Activated CD4-positive, alpha-beta memory T cell treated with anti-CD3 and anti-CD28 coated beads, Interleukin-2, amount 10 ng/mL, durations not matched to agents 7 days and 5 days (primary cell): Measurements from ENCODE around the gene VSIR. TPM values are rescaled to one million over a fixed set of nuclear protein-coding genes. Genes with fewer than 3 reads are reported as not detected.

Experiments
- CTCF ChIA-PET: fragments of 350-600 bp; sonication (Branson Sonifier 250); formaldehyde crosslinking; loops from one replicate; lab custom pipeline; 2021; ENCODE audit warnings: antibody characterized with exemption, inconsistent platforms; lab: Charles Lee
- POLR2A ChIA-PET: fragments of 350-600 bp; sonication (Branson Sonifier 250); formaldehyde crosslinking; loops from one replicate; lab custom pipeline; 2021; ENCODE audit warnings: antibody characterized with exemption; lab: Charles Lee
- DNase-seq: peaks from one replicate; pipeline ENCODE4 v3.0.0-alpha.2; 2020
- H3K27ac Mint-ChIP-seq: one replicate; pipeline ENCODE4 v1.8.0; 2021; ENCODE audit warnings: mild to moderate bottlenecking, mixed read lengths
- H3K27me3 Mint-ChIP-seq: one replicate; pipeline ENCODE4 v1.8.0; 2021; ENCODE audit warnings: mixed read lengths
- H3K36me3 Mint-ChIP-seq: one replicate; pipeline ENCODE4 v1.8.0; 2021; ENCODE audit warnings: low read depth, mixed read lengths
- H3K4me1 Mint-ChIP-seq: one replicate; pipeline ENCODE4 v1.8.0; 2021; ENCODE audit warnings: mixed read lengths
- H3K4me3 Mint-ChIP-seq: one replicate; pipeline ENCODE4 v1.8.0; 2021; ENCODE audit warnings: mild to moderate bottlenecking, mixed read lengths
- H3K9me3 Mint-ChIP-seq: one replicate; pipeline ENCODE4 v1.8.0; 2021; ENCODE audit warnings: mixed read lengths
- total RNA-seq, 2 experiments: library from RNA; stranded (reverse); gene quantifications; one replicate each; pipeline ENCODE4 v1.2.3, GENCODE V29; 2021

Gene VSIR
- total RNA-seq, 2 experiments from 2014 or later, result 109 TPM

DNA sequence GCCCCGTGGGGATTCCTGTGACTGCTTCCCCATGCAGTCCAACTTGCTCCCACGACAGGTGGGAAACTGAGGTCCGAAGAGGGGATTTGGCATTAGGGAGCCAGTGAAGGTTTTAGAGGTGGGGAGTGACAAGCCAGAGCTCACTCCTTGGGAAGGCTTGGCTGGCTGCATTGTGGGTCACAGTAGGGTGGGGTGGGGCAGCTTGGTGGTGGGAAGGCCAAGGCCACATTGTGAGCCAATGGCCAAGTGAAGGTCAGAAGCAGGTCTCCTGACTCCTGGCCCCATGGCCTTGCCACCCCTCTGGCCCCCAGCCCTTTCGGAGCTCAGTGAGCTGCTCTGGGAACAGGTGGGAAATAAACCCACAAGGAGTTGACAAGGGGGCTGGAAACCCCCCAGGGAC lies 56.3 kb downstream of the VSIR start:
- DNase-seq, result no peak
- Mint-ChIP-seq H3K9me3 (no peaks in the 10 kb centered on the region), H3K4me3 (no peak overlapping the region), H3K4me1 (peaks cover 43% of the 10 kb centered on the region), H3K27ac (no peak overlapping the region), H3K36me3 (no peaks in the 10 kb centered on the region), H3K27me3 (no peaks in the 10 kb centered on the region)
- ChIA-PET POLR2A (interaction anchor here (0.7 to 2.1 kb wide), 5 partner anchors 9 to 96 kb away, joined by 3 to 5 read pairs (median 3); no protein-coding TSS in a partner anchor), CTCF (interaction anchor here (1.0 to 1.6 kb wide), 3 partner anchors 9 to 56 kb away, joined by 3 to 10 read pairs (median 3); partner anchors contain the start of gene VSIR)

DNA sequence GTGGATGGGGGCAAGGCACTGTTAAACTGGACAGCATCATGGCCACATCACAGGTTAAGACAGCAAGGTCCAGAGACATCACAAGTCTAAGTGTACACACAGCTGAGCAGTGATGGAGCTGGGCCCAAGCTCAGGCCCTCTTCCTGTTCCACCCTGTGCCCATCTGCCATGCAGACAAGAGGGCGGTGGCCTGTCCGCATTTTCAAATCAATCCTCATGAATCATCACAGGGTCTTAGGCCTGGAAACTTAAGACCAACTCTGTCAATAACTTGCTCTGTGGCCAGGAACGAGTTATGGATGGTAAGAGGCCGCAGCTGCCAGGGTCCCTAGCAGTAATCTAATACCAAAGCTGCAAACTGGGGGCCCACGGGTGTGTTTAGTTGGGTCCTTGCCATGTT lies 56.9 kb downstream of the VSIR start:
- Mint-ChIP-seq H3K36me3 (no peaks in the 10 kb centered on the region), H3K27me3 (no peaks in the 10 kb centered on the region), H3K4me1 (peaks cover 47% of the 10 kb centered on the region), H3K27ac (no peak overlapping the region), H3K4me3 (no peak overlapping the region), H3K9me3 (no peaks in the 10 kb centered on the region)
- ChIA-PET CTCF (interaction anchor here (1.6 to 1.9 kb wide), 2 partner anchors 8 to 10 kb away, joined by 5 to 10 read pairs; no protein-coding TSS in a partner anchor), POLR2A (interaction anchor here (1.0 to 2.1 kb wide), 5 partner anchors 9 to 32 kb away, joined by 3 to 5 read pairs (median 3); no protein-coding TSS in a partner anchor)
- no peak for DNase-seq

DNA sequence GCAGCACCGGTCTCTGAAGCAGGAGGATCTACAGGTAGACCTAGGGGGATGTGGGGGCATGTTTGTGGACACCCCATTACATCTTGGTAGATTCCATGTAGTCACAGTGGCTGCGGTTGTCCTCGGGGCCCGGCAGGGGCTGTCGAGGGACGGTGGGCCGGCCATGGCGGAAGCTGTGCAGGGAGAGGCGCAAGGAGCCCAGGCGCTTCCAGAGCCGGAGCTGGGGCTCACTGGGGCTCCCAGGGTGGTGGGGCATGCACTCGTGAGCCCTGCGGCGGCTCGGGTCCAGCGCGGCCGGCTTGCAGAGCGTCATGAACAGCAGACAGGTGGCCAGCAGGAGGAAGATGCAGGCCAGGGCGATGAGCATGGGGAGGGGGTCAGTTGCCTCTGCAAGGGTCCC lies 57.5 kb downstream of the VSIR start:
- Mint-ChIP-seq H3K9me3 (no peaks in the 10 kb centered on the region), H3K4me3 (no peak overlapping the region), H3K27ac (no peak overlapping the region), H3K4me1 (peaks cover 47% of the 10 kb centered on the region), H3K27me3 (no peaks in the 10 kb centered on the region), H3K36me3 (no peaks in the 10 kb centered on the region)
- DNase-seq, result no peak
- POLR2A ChIA-PET, result interaction anchor here (1.0 to 2.1 kb wide), 4 partner anchors 10 to 27 kb away, joined by 3 to 5 read pairs (median 3); no protein-coding TSS in a partner anchor
- CTCF ChIA-PET, result interaction anchor here (1.5 to 1.9 kb wide), 2 partner anchors 10 to 21 kb away, joined by 5 read pairs; no protein-coding TSS in a partner anchor

DNA sequence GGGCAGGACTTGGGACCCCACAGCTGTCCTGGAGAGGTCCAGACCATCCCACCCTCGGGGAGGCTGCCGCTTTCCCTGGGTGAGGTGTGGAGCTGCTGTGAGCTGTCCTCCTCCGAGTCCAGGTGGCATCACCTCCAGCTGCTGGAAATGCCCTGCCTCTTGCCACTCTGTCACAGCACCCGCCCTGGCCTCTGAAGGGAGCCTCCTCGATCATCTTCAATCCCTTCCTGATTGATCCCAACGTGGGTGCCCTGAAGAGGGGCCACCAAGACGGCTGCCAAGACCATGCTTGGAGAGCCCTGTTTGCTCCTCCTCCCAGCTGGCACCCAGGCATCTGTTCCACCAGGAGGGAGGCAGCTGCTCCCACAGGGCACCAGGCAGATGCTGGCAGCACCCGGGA lies 58.3 kb downstream of the VSIR start:
- peaks cover 47% of the 10 kb centered on the region for H3K4me1 Mint-ChIP-seq
- no peaks in the 10 kb centered on the region for H3K36me3 Mint-ChIP-seq
- POLR2A ChIA-PET, result interaction anchor here (0.8 to 4.3 kb wide), 9 partner anchors 9 to 33 kb away, joined by 3 to 47 read pairs (median 5); no protein-coding TSS in a partner anchor
- no peaks in the 10 kb centered on the region for H3K9me3 Mint-ChIP-seq
- no peak for DNase-seq
- H3K27ac Mint-ChIP-seq, result peak overlapping the region; percentile 34
- CTCF ChIA-PET, result interaction anchor here (1.0 to 3.2 kb wide), 7 partner anchors 9 to 59 kb away, joined by 3 to 15 read pairs (median 5); partner anchors contain the start of gene VSIR
- H3K27me3 Mint-ChIP-seq, result no peaks in the 10 kb centered on the region
- H3K4me3 Mint-ChIP-seq, result no peak overlapping the region

DNA sequence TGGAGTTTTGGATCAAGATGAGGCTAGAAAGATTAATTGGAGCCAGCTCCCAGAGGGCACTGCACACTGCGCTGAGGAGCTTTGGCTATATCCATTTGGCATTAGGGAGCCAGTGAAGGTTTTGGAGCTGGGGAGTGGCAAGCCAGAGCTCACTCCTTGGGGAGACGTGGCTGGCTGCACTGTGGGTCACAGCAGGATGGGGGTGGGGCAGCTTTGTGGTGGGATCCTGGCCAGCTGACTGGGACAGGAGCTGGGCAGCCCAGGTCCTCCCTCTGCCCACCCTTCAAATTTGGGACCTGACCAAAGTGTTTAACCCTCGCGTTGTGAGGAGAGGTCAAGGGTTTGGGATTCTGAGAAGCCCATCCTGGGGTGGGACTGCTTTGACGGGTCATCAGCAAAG lies 58.7 kb downstream of the VSIR start:
- no peaks in the 10 kb centered on the region for H3K9me3 Mint-ChIP-seq
- no peak for DNase-seq
- ChIA-PET POLR2A (interaction anchor here (0.8 to 4.3 kb wide), 8 partner anchors 9 to 53 kb away, joined by 3 to 47 read pairs (median 8); no protein-coding TSS in a partner anchor), CTCF (interaction anchor here (1.0 to 3.2 kb wide), 7 partner anchors 9 to 59 kb away, joined by 3 to 15 read pairs (median 5); partner anchors contain the start of gene VSIR)
- H3K27me3 Mint-ChIP-seq, result no peaks in the 10 kb centered on the region
- H3K4me1 Mint-ChIP-seq, result peaks cover 49% of the 10 kb centered on the region
- peak overlapping the region; percentile 54 for H3K4me3 Mint-ChIP-seq
- H3K36me3 Mint-ChIP-seq, result no peaks in the 10 kb centered on the region
- H3K27ac Mint-ChIP-seq, result peak overlapping the region; percentile 92

DNA sequence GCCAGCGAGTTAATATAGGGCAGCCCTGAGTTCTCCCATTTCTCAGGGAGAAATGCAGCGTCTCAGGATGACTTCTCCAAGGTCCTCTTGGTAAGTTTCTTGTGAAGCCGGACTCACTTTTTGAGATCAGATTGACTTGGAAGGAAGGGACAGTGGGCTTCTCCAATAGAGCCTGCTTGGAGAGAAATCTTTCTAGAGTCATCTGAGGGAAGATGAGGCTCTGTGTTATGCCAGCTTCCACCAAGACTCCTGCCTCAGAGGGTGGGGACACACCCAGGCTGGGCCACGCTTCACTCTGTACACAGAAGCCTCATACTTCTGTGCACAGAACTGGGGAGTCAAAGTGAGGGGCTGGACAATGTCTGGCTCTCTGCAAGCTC lies 59.3 kb downstream of the VSIR start:
- ChIA-PET POLR2A (interaction anchor here (0.6 to 4.3 kb wide), 8 partner anchors 10 to 60 kb away, joined by 3 to 47 read pairs (median 8); no protein-coding TSS in a partner anchor), CTCF (interaction anchor here (1.3 to 3.2 kb wide), 8 partner anchors 12 to 399 kb away, joined by 3 to 15 read pairs (median 6); partner anchors contain the start of gene VSIR)
- peaks cover 53% of the 10 kb centered on the region for H3K4me1 Mint-ChIP-seq
- no peaks in the 10 kb centered on the region for H3K27me3 Mint-ChIP-seq
- DNase-seq, result no peak
- no peaks in the 10 kb centered on the region for H3K36me3 Mint-ChIP-seq
- no peaks in the 10 kb centered on the region for H3K9me3 Mint-ChIP-seq
- H3K27ac Mint-ChIP-seq, result peak overlapping the region; percentile 92
- H3K4me3 Mint-ChIP-seq, result peak overlapping the region; percentile 54

DNA sequence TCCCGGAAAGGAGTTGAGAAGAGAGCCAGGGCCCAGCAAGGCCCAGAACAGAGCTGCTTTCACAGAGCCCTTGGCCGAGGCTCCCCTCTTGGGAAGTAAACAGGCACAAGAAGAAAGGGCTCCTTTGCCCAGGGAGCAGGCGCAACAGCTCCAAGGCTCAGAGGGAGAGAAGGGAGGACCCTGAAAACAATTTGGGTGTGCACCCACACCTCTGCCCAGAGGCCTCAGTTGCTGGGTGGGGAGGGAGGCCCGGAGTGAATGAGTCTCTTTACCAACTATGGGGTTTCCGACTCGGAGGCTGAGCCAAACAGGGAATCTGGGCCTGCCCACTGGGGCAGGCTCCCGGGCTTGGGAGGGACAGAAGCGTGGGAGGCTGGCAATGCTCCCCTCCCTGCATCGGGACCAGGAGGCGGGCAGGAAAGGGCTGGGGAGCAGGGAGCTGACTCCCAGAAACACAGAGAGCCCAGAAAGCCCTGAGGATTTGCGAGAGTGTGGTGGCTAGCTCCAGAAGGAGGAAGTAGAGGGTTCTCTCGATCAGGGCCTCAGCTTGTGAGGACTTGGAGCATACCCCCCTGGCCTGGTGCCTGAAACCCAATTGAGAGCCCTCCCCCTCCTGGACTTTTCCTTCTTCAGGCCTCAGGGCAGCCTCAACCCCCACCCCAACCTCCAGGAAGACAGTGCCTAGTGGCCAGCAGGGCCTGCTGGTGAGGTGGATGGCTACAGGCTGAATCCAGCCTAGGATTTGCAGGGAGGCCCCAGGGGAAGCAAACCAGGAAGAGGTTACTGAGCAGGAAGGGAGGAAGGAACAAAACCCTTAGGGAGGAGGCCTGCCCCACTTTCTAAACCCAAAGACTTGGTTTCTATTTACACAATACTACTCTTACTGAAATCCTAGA lies 59.9 kb downstream of the VSIR start:
- peak overlapping the region; percentile 92 for H3K27ac Mint-ChIP-seq
- no peaks in the 10 kb centered on the region for H3K9me3 Mint-ChIP-seq
- peak overlapping the region; percentile 66 for H3K4me3 Mint-ChIP-seq
- no peaks in the 10 kb centered on the region for H3K27me3 Mint-ChIP-seq
- peaks cover 54% of the 10 kb centered on the region for H3K4me1 Mint-ChIP-seq
- ChIA-PET POLR2A (interaction anchor here (0.6 to 4.3 kb wide), 13 partner anchors 14 to 337 kb away, joined by 3 to 47 read pairs (median 7); partner anchors contain the start of gene VSIR), CTCF (interaction anchor here (1.1 to 8.3 kb wide), 10 partner anchors 11 to 398 kb away, joined by 3 to 160 read pairs (median 4); partner anchors contain the start of gene VSIR)
- H3K36me3 Mint-ChIP-seq, result no peaks in the 10 kb centered on the region
- DNase-seq, result peak; percentile 52

DNA sequence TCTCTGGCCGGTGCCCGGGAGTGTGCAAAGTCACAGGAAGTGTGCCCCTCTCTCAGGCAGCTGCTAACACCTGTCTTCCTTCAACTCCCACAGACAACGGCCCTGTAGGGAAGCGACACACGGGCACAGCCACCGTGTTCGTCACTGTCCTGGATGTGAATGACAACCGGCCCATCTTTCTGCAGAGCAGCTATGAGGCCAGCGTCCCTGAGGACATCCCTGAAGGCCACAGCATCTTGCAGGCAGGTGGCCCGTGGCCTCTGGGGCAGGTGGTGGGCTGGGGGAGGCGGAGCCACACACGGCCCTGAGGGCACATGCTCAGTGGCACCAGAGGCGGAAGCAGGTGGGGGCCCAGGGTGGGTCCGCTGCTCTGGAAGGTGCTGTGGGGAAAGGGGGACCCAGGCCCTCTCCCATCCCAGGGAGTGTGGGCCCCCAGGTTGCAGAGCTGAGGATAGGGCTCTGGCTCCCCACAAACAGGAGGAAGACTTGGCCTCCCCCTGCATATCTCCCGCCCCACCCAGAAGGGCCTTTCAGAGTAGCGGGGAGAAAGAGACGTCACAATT lies 60.7 kb downstream of the VSIR start:
- Mint-ChIP-seq H3K4me1 (peaks cover 60% of the 10 kb centered on the region), H3K9me3 (no peaks in the 10 kb centered on the region), H3K27ac (peak overlapping the region; percentile 92), H3K27me3 (no peaks in the 10 kb centered on the region), H3K4me3 (peak overlapping the region; percentile 66), H3K36me3 (no peaks in the 10 kb centered on the region)
- POLR2A ChIA-PET, result interaction anchor here (0.6 to 4.3 kb wide), 12 partner anchors 11 to 336 kb away, joined by 3 to 47 read pairs (median 7); partner anchors contain the start of gene VSIR
- no peak for DNase-seq
- CTCF ChIA-PET, result interaction anchor here (1.1 to 8.3 kb wide), 10 partner anchors 11 to 398 kb away, joined by 3 to 160 read pairs (median 4); partner anchors contain the start of gene VSIR

DNA sequence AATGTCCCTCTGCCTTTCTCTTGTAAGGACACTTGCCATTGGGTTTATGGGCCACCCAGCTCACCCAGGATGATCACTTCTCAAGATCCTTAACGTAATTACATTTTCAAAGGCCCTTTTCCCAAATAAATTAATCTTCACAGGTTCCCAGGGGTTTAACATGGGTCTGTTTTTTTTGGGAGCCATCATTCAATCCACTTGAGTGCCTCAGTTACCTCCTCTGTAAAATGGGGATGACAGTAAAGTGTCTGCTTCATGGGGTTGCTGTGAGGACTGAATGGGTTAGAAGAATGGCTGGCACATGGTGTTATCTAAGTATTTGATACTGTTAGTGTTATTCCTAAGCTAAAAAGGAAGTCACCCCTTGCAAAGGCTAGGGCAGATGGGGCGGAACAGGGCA lies 61.1 kb downstream of the VSIR start:
- H3K36me3 Mint-ChIP-seq, result no peaks in the 10 kb centered on the region
- peak overlapping the region; percentile 92 for H3K27ac Mint-ChIP-seq
- CTCF ChIA-PET, result interaction anchor here (1.2 to 8.3 kb wide), 7 partner anchors 12 to 331 kb away, joined by 3 to 160 read pairs (median 7); partner anchors contain the start of gene VSIR
- H3K4me3 Mint-ChIP-seq, result no peak overlapping the region
- H3K4me1 Mint-ChIP-seq, result peaks cover 62% of the 10 kb centered on the region
- no peak for DNase-seq
- POLR2A ChIA-PET, result interaction anchor here (0.6 to 4.3 kb wide), 9 partner anchors 11 to 336 kb away, joined by 3 to 47 read pairs (median 7); partner anchors contain the start of gene VSIR
- H3K9me3 Mint-ChIP-seq, result no peaks in the 10 kb centered on the region
- H3K27me3 Mint-ChIP-seq, result no peaks in the 10 kb centered on the region

DNA sequence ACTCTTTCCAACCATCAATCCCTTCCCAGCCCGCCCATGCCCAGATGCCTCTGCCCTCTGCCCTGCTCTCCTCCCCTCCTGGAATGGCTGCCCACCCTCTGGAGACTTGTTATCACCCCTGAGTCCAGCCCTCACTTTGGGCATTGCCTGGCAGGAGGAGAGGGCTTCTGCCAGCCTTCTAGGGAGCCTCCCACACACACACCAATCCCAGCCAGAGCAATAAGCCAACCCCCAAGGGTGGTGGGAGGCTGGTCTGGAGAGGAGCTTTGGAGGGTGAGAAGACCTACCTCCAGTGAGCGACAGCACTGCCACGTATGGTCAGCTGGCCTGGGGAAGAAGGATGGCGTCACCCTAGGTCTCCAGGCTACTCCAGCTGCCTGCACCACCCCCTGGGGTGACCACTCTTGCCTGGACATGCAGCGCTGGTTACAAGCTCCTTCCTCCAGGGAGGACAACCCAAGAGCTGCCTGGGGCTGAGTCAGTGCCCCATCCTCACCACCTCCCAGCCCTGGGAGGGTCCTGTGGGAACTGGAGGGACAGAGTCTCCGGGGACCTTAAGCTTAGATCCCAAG lies 62.2 kb downstream of the VSIR start:
- Mint-ChIP-seq H3K36me3 (no peaks in the 10 kb centered on the region), H3K4me3 (no peak overlapping the region), H3K27me3 (no peaks in the 10 kb centered on the region), H3K9me3 (no peaks in the 10 kb centered on the region), H3K4me1 (peaks cover 59% of the 10 kb centered on the region), H3K27ac (no peak overlapping the region)
- ChIA-PET POLR2A (interaction anchor here (0.6 to 4.3 kb wide), 4 partner anchors 10 to 46 kb away, joined by 4 to 47 read pairs (median 4); no protein-coding TSS in a partner anchor), CTCF (interaction anchor here (0.5 to 8.3 kb wide), 7 partner anchors 13 to 344 kb away, joined by 3 to 160 read pairs (median 3); partner anchors contain the start of gene VSIR)
- no peak for DNase-seq

DNA sequence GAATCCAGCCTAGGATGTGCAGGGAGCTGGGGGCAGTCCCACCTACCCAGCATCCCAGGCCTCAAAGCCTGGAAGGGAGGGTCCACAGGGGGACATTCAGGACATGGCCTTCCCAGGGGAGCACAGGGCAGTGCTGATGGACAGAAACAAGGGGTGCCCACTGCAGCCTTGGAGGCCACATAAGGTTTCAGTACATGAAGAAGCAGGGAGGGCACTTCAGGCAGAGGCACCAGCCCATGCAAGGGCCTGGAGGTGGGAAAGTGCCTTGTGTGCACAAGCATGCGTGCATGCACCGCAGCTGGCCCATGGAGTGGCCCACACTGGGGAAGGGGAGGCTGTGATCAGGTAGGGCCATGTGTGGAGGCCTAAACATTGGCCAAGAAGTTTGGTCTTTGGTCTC lies 62.8 kb downstream of the VSIR start:
- CTCF ChIA-PET, result interaction anchor here (0.9 to 8.3 kb wide), 4 partner anchors 15 to 343 kb away, joined by 3 to 160 read pairs (median 20); no protein-coding TSS in a partner anchor
- Mint-ChIP-seq H3K36me3 (no peaks in the 10 kb centered on the region), H3K4me1 (peaks cover 54% of the 10 kb centered on the region), H3K9me3 (no peaks in the 10 kb centered on the region), H3K4me3 (no peak overlapping the region), H3K27me3 (no peaks in the 10 kb centered on the region), H3K27ac (no peak overlapping the region)
- POLR2A ChIA-PET, result interaction anchor here (1.0 kb wide), 1 partner anchor 9 kb away, joined by 4 read pairs; no protein-coding TSS in a partner anchor
- no peak for DNase-seq
